ENCODE data around the gene GRK4. TPM values are rescaled to one million over a fixed set of nuclear protein-coding genes. Genes with fewer than 3 reads are reported as not detected.
A peak's percentile ranks its signal among the peaks of the same experiment; 100 is the strongest.
"Not testable (repeated sequence)": the region's sequence is repeated elsewhere in the genome, so short reads cannot be mapped to it uniquely, and the experiment has no call there.

Gene GRK4
- total RNA-seq, 4 donors from 2014 or later, result 7.6 to 10.8 (median 9.1) TPM

GRCh38 chr4:2937986-2938385, 25.4 kb upstream of the GRK4 start:
- no peak for TF ChIP-seq POLR2A (IDR thresholded peaks at IDR 0.05)
- no peaks in the 10 kb centered on the region for H3K9me3 ChIP-seq
- no peak overlapping the region for H3K27ac ChIP-seq
- 83 to 88% methylated on average over 12 of the region's 12 CpGs for WGBS, 2 donors
- intact Hi-C loops (cut with DNase I), result no loop called here
- H3K27me3 ChIP-seq, result no peaks in the 10 kb centered on the region
- no peak overlapping the region for H3K4me3 ChIP-seq (replicated peaks in 1 of 3)
- DNase-seq, result no peak
- H3K36me3 ChIP-seq, result peaks cover 35 to 36% of the 10 kb centered on the region in 2 donors
- H3K4me1 ChIP-seq, result peaks cover 36 to 43% of the 10 kb centered on the region in 2 donors

- H3K27me3 ChIP-seq; DNase-seq; H3K4me3 ChIP-seq (replicated peaks in 1 of 3); intact Hi-C loops (cut with DNase I); H3K27ac ChIP-seq; H3K9me3 ChIP-seq: not testable (repeated sequence)
- WGBS, 2 donors, result 90 to 95% methylated on average over 10 of the region's 10 CpGs
- peaks cover 32 to 39% of the 10 kb centered on the region in 2 donors for H3K4me1 ChIP-seq
- H3K36me3 ChIP-seq, result peaks cover 39 to 40% of the 10 kb centered on the region in 2 donors
These were observed 25.0 kb upstream of the GRK4 start for GRCh38 chr4:2938411-2938810.

- no peaks in the 10 kb centered on the region for H3K27me3 ChIP-seq
- WGBS, 2 donors, result 93 to 94% methylated on average over 14 of the region's 14 CpGs
These were observed 24.5 kb upstream of the GRK4 start for GRCh38 chr4:2938906-2939305.

GRCh38 chr4:2939383-2940243, 23.8 kb upstream of the GRK4 start:
- Histone ChIP-seq H3K36me3 (peaks cover 50 to 52% of the 10 kb centered on the region in 2 donors), H3K9me3 (no peaks in the 10 kb centered on the region), H3K4me3 (replicated peaks in 1 of 3) (no peak overlapping the region), H3K4me1 (peaks cover 27 to 33% of the 10 kb centered on the region in 2 donors), H3K27ac (peak overlapping the region in 2 of 3 donors; percentile 56 to 75), H3K27me3 (no peaks in the 10 kb centered on the region)
- WGBS, 2 donors, result 70 to 77% methylated on average over 22 to 29 of the region's 30 CpGs
- TF ChIP-seq POLR2A (IDR thresholded peaks at IDR 0.05), result no peak
- no peak for TF ChIP-seq CTCF (IDR thresholded peaks at IDR 0.05)
- intact Hi-C loops (cut with DNase I), result no loop called here
- DNase-seq, result no peak

More at GRCh38 chr4:2938906-2939305, 24.5 kb upstream of the GRK4 start:
- DNase-seq, result no peak
- TF ChIP-seq POLR2A (IDR thresholded peaks at IDR 0.05) (no peak), CTCF (IDR thresholded peaks at IDR 0.05) (no peak)
- intact Hi-C loops (cut with DNase I), result no loop called here
- H3K9me3 ChIP-seq, result no peaks in the 10 kb centered on the region
- peaks cover 27 to 34% of the 10 kb centered on the region in 2 donors for H3K4me1 ChIP-seq
- peak overlapping the region in 1 of 3 donors; percentile 56 for H3K27ac ChIP-seq
- H3K4me3 ChIP-seq (replicated peaks in 1 of 3), result no peak overlapping the region
- peaks cover 43 to 45% of the 10 kb centered on the region in 2 donors for H3K36me3 ChIP-seq

GRCh38 chr4:2940267-2941137, 22.9 kb upstream of the GRK4 start:
- WGBS, 2 donors, result 72 to 75% methylated on average over 28 to 29 of the region's 29 CpGs
- peak; percentile 94 to 96 for DNase-seq
- Histone ChIP-seq H3K27ac (peak overlapping the region; percentile 41 to 56 (median 45)), H3K9me3 (no peaks in the 10 kb centered on the region), H3K27me3 (no peaks in the 10 kb centered on the region), H3K4me1 (peaks cover 24 to 31% of the 10 kb centered on the region in 2 donors), H3K36me3 (peaks cover 59 to 61% of the 10 kb centered on the region in 2 donors), H3K4me3 (replicated peaks in 1 of 3) (no peak overlapping the region)
- no peak for TF ChIP-seq CTCF (IDR thresholded peaks at IDR 0.05)
- peak in 1 of 2 donors; percentile 30 for TF ChIP-seq POLR2A (IDR thresholded peaks at IDR 0.05)
- intact Hi-C loops (cut with DNase I), result no loop called here
